D721Med (cell line): ENCODE measurements around the gene MYH6.
"Not testable (repeated sequence)": the region's sequence is repeated elsewhere in the genome, so short reads cannot be mapped to it uniquely, and the experiment has no call there.

Experiments
- DNase-seq: peaks from one replicate; pipeline ENCODE4 v3.0.0; 2011; ENCODE audit warnings: low spot score; ENCODE audit not compliant: insufficient read length
- FAIRE-seq: peaks from 2 replicates; lab custom pipeline; 2011; peaks lifted over from hg19 to GRCh38; lab: Jason Lieb, UNC
- TF ChIP-seq, protein P1 (sequence below): IDR thresholded peaks from 2 replicates; pipeline ENCODE4 v1.5.1; 2012; ENCODE audit warnings: mild to moderate bottlenecking, control low read depth; ENCODE audit not compliant: insufficient read depth; ENCODE audit errors: missing control alignments

MYH6 gene

DNA sequence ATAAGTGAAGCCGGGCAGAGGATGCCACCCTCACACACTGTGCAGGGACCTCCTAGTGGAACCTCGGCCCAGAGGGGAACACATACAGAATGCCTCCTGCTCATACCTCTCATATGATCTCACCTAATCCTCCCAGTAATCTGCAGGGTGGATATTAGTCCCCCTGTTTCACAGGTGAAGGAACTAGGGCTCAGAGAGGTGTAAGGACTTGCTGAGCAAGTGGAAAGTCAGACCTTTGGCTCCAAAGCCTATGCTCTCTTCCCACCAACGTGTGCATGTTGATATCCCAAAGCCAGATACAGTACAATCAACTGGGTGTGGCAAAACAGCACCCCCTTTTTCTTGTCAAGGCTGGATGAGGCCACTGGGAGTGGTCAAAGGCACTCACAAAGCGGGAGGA, 4.2 kb downstream of the MYH6 start:
- FAIRE-seq (no peak), DNase-seq (no peak)
- TF ChIP-seq, protein P1, sequence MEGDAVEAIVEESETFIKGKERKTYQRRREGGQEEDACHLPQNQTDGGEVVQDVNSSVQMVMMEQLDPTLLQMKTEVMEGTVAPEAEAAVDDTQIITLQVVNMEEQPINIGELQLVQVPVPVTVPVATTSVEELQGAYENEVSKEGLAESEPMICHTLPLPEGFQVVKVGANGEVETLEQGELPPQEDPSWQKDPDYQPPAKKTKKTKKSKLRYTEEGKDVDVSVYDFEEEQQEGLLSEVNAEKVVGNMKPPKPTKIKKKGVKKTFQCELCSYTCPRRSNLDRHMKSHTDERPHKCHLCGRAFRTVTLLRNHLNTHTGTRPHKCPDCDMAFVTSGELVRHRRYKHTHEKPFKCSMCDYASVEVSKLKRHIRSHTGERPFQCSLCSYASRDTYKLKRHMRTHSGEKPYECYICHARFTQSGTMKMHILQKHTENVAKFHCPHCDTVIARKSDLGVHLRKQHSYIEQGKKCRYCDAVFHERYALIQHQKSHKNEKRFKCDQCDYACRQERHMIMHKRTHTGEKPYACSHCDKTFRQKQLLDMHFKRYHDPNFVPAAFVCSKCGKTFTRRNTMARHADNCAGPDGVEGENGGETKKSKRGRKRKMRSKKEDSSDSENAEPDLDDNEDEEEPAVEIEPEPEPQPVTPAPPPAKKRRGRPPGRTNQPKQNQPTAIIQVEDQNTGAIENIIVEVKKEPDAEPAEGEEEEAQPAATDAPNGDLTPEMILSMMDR = no peak

DNA sequence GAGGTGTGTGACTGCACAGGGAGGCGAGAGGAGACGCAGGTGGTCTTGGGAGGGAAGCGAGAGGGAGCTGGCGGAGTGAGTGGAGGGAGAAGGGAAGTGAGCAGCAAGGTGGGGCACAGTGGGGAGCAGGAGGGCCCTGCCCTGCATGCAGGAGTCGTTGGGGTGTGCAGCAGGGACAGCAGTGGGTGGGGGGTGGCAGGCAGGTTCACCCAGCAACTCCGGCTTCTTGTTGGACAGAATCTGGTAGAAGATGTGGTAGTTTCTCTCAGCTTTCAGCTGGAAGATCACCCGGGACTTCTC, 5.0 kb downstream of the MYH6 start:
- no peak for DNase-seq
- TF ChIP-seq, protein P1 = no peak
- FAIRE-seq = no peak

DNA sequence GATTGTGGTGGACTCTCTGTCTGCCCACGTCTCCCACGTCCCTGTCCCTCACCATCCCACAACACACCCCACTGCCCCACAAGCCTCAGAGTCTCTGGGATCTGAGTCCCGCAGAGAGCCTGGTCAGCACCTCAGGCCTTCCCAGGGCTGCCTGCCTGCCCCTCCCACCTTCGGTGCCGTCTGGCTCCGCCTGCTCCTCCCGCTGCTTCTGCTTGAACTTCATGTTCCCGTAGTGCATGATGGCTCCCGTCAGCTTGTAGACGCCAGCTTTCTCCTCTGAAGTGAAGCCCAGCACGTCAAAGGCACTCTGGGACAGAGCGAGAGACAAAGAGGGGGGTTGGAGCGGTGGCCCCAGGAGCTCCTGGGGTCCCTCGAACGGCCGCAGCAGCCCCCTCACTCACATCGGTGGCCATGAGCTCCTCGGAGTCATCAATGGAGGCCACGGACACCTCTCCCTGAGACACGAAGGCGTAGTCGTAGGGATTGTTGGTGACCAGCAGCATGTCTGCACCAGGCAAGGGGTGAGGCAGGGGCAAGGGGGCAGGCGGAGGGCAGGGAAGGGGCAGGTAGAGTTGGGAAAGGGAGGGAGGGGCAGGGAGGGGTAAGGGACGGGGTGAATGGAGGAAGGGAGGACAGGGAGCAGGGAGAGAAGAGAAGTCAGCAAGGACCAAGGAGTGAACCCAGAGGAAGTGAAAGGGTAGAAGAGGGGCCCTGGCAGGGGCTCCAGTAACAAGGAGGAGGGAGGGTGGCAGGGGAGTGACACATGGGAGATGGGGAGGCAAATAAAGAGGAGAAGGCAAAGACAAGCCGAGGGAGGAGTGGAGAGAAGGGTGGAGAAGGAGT, 5.6 kb downstream of the MYH6 start:
- FAIRE-seq = no peak
- TF ChIP-seq, protein P1 = no peak
- DNase-seq = no peak

DNA sequence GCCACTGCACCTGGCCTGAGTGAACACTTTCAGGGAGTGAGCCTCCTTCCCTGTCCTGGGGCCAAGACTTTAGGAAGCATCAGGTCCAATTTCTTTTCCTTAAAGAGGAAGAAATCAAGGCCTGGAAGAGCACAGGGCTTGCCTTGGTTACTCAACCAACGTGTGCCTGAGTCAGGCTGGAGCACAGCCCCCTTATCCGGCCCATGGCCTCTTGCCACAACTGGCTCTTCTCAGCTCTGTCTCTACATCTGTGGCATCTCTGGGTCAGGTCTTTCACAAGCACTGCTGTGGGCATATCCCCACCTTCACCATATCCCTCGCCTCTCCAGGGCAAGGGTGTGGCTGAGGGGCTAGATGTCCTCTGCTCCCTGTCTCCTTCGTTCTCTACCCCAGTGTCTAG, 6.8 kb downstream of the MYH6 start:
- TF ChIP-seq, protein P1 = no peak
- FAIRE-seq (no peak), DNase-seq (no peak)

DNA sequence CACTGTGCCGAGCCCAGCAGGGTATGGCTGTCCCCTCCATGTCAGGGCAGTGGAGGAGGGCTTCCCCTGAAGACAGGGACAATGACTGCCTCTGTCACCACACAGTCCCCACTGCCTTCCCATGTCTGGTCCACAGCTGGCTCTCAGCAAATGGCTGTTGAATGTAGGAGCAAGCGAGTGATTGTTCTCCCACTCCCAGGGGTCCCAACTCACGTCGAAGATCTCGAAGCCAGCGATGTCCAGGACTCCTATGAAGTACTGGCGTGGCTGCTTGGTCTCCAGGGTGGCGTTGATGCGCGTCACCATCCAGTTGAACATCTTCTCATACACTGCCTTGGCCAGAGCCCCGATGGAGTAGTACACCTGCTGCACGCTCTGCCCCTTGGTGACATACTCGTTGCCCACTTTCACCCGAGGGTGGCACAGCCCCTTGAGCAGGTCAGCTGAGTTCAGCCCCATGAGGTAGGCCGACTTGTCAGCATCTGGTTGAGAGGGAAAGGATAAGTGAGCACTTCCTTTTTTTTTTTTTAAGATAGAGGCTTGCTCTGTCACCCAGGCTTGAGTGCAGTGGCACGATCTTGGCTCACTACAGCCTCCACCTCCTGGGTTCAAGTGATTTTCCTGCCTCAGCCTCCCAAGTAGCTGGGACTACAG, 7.5 kb downstream of the MYH6 start:
- FAIRE-seq = not testable (repeated sequence)

DNA sequence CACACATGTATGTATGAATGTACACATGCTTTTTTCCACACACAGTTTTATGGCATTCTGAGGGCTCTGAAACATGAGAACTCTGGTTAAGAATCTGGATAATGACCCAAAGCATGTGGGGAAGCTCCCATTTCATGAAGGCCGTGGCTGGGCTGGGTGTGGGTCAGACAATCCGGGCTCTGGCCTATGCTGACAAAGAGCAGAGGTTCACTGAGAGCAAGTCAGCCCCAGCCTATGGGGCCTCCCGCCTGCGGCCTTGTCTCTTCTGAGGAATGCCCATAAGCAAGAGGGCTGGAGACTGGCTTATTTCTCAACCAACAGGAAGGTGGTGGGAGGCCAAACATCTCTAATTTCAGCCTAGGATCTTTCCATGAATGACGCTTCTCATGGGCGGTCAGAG, 8.5 kb downstream of the MYH6 start:
- no peak for DNase-seq
- no peak for FAIRE-seq
- TF ChIP-seq, protein P1 = no peak

More for the DNA sequence above, 7.5 kb downstream of the MYH6 start:
- not testable (repeated sequence) for DNase-seq

DNA sequence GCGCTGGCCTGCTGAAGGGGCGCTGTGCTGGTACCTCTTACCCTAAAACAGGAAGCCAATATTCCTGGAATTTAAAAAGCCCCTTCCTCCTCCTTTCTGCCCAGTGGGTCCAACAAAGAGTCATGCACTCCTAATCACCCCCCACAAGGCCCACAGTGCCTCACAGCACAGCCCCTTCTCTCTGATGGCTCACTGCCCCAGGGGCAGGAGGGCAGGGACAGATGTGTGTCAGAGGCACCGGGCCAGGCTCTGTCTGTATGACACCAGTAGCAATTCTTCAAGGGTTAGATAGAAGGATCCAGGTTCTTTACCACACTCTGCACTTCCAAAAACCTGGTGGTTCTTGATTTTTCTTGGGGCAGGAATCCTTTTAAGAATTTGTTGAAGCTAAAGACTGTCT, 8.9 kb downstream of the MYH6 start:
- TF ChIP-seq, protein P1 = no peak
- FAIRE-seq (no peak), DNase-seq (no peak)
